HG03135 (cell line): ENCODE data around the gene FAM240A.

Experiments
- ATAC-seq: cut with Tn5 transposase; IDR thresholded peaks from one replicate; pipeline ENCODE4 v1.9.1; 2021; ENCODE audit warnings: mild to moderate bottlenecking, moderate library complexity; ENCODE audit not compliant: unreplicated experiment

Gene FAM240A

DNA sequence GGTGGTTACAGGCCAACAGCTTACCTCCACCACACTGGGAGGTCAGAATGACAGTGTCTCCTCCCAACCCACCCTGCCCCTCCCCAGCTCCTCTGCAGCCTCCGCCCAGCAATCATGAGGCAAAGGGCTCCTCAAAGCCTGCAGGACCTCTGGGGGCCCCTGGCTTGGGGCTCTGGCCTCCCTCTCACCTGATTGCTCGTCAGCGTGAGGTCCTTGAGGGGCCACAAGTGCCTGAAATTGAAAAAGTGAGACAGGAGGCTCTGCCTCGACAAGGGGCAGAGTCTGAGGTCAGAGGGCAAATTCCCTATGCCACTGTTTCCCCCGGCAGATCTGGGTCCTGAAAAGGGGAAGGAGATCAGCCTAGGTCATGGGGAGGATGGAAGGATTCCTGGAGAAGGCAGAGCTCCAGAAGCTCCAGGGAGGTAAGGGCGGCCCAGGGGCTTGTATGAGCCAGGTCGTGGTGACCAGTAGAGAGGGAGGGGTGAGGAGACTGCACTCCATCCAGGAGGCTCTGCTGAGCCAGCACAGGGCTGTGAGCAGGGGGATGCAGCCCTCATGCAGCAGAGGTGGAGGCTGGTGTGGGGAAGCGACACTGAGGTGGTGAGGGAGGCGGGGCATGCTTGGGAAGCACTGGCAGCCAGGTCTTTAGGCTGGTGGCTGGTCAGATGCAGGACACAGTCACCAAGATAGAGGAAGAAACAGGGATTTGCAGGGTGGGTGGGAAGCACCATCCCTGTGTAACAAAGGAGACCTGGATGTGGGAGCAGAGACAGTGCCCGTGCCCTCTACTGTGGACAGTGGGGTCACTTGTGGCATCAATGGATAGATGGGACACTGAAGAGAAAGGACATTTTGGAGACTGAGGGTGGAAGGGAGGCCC is 61.1 kb downstream of the FAM240A start:
- no peak for ATAC-seq

- ATAC-seq: no peak
Measured at GRCh38 chr3:46674031-46674845, 61.9 kb downstream of the FAM240A start.

DNA sequence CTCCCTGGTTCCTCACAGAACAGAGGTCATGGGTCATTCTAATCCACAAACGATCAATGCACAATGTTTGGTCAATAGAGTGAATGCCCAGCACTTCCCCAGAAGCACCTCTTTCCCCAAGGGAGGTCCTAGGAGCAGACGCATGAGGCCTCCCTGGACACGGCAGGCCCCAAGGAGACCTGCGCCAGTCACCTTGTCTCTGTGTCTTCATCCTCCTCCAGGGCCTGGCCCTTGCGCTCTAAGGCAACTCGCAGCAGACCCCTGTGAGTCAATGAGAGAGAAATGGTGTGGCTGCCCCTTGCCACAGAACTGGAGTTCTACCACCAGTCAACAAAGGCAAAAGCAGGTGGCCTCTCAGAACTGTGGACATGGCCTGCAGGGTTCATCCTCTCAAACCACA is 63.1 kb downstream of the FAM240A start:
- no peak for ATAC-seq
